Spleen (tissue), 11 donors: ENCODE data around the gene PTPRN. TPM values are rescaled to one million over a fixed set of nuclear protein-coding genes. Genes with fewer than 3 reads are reported as not detected.

Experiments used
- DNase-seq: peaks from one replicate; pipeline ENCODE4 v3.0.0-alpha.2; 2020
- H3K27ac ChIP-seq, 8 donors: fragments of 200-600 bp; sonication (generic) in 7 of 8; 1 replicate in 4 of 8; 2 replicates in 4 of 8; pipeline versions ENCODE4 v1.5.0 to v1.8.0; 2016 to 2021; ENCODE audit warnings: inconsistent platforms in 4 of 8, mild to moderate bottlenecking in 4 of 8, moderate library complexity in 1 of 8
- H3K27me3 ChIP-seq, 7 donors: fragments of 200-600 bp; sonication (generic) in 6 of 7; replicated peaks in 1 of 7; 1 replicate in 4 of 7; 2 replicates in 3 of 7; pipeline versions ENCODE4 v1.5.0 to v1.8.0; 2016 to 2021; ENCODE audit warnings: inconsistent platforms in 3 of 7, mild to moderate bottlenecking in 1 of 7
- H3K36me3 ChIP-seq, 6 donors: fragments of 200-600 bp; sonication (generic) in 5 of 6; 1 replicate in 4 of 6; 2 replicates in 2 of 6; pipeline versions ENCODE4 v1.5.0 to v1.8.0; 2016 to 2021; ENCODE audit warnings: inconsistent platforms in 2 of 6
- H3K4me1 ChIP-seq, 6 donors: fragments of 200-600 bp; sonication (generic) in 5 of 6; 1 replicate in 3 of 6; 2 replicates in 3 of 6; pipeline versions ENCODE4 v1.5.0 to v1.8.0; 2016 to 2021; ENCODE audit warnings: inconsistent platforms in 3 of 6
- H3K4me3 ChIP-seq, 8 donors: fragments of 200-600 bp; sonication (generic) in 7 of 8; 1 replicate in 4 of 8; 2 replicates in 4 of 8; pipeline versions ENCODE4 v1.5.0 to v1.8.0; 2016 to 2021; ENCODE audit warnings: inconsistent platforms in 4 of 8, mild to moderate bottlenecking in 4 of 8, moderate library complexity in 2 of 8
- H3K9me3 ChIP-seq, 8 donors: fragments of 200-600 bp; sonication (generic) in 7 of 8; 1 replicate in 4 of 8; 2 replicates in 4 of 8; pipeline versions ENCODE4 v1.5.0 to v1.8.0; 2016 to 2021; ENCODE audit warnings: inconsistent platforms in 4 of 8
- POLR2A ChIP-seq, 3 donors: fragments of 450-650 bp; IDR thresholded peaks; one replicate each; pipeline ENCODE4 v1.5.1; 2017; ENCODE audit warnings: antibody characterized with exemption in 3 of 3, mild to moderate bottlenecking in 1 of 3
- POLR2AphosphoS5 ChIP-seq, 3 donors: sonication (generic); formaldehyde crosslinking; IDR thresholded peaks; one replicate each; pipeline ENCODE4 v1.5.1; 2017; ENCODE audit warnings: antibody characterized with exemption in 3 of 3
- WGBS, 5 donors: extraction: QIAGEN DNeasy Blood & Tissue Kit in 3 of 5; methylation state at CpG; one replicate each; pipeline versions ENCODE4 v1.1.5 to v1.1.7; 2013 to 2018; 5-methylcytosine and 5-hydroxymethylcytosine counted together
- intact Hi-C: fragments of 100-400 bp; cut with DNase I; formaldehyde crosslinking; loops from one replicate; pipeline ENCODE4 v1.15.0; 2023; ENCODE audit warnings: low total_unique reads
- polyA plus RNA-seq, 3 donors: library from polyadenylated mRNA; stranded (reverse); fragments of 200-250 nt; gene quantifications; one replicate each; pipeline ENCODE4 v1.2.1, GENCODE V29; 2013
- total RNA-seq, 7 donors: library from RNA; depleted of rRNA in 3 of 7; stranded (reverse); fragments of >200 nt in 3 of 7; fragmentation: NEBNext Ultra II Directional in 4 of 7; extraction: Animal tissue kit (Norgen Biotek cat#: 25700) in 4 of 7; gene quantifications; one replicate each; pipeline versions ENCODE4 v1.1.0 to v1.2.1, GENCODE V29; 2016 to 2021
- TF ChIP-seq, protein P1 (sequence below), 11 experiments: fragments of 200-600 bp in 7 of 11; fragments of 450-650 bp in 4 of 11; sonication (generic) in 4 of 11; IDR thresholded peaks in 8 of 11; conservative IDR thresholded peaks in 3 of 11; 1 replicate in 7 of 11; 2 replicates in 4 of 11; pipeline versions ENCODE4 v1.4.0 to v1.8.0; 2016 to 2021; ENCODE audit warnings: antibody characterized with exemption in 11 of 11, inconsistent platforms in 4 of 11, mild to moderate bottlenecking in 1 of 11
- donor health status: healthy with polysubstance abuse.
- donor health status: DM: no; HTN: no; CAD: no; lungs with moderate emphysema.
- donor health status: DM: no; HTN: no; CAD: no.
- donor health status: Bipolar disorder and iron deficiency.
- donor health status: healthy.
- donor health status: DM: no; HTN: no; CAD: no.
- donor health status: DM: yes; HTN: yes; CAD: no.

Gene PTPRN
- total and polyA plus RNA-seq, 10 donors, result 0.06 to 0.12 TPM; not detected in 8

DNA sequence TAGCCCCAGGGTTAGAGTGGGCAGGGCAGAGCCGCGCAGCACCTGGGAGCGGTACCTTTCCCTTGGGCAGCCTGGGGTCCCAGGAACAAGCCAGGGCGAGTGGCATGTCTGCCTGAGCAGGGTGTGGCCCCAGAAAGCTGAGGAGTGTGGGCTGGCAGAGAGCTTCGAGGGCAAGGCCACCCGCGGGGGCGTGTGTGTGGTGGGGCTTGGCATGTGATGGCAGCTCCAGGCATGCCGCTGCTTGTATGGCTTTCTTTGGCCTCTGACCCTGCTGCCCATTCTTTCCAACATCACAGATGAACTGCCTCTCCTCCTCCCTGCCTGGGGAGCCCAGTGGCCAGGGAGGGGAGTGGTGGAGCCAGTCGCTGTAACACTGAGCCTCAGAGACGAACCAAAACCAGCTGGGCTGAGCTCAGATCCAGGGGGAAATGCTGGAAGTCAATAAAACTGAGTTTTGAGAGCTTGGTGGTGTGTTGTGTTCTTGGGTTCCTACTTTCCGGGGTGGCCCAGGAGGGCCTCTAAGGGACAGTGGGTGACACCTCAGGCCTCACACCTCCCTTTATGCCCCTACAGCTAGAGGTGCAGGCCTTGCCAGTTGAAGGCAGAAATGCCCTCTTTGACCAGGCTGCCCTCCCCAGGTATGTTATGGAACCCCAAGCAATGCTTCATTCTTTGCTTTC, 22.6 kb downstream of the PTPRN start:
- peak; percentile 74 for DNase-seq
- TF ChIP-seq, protein P1, sequence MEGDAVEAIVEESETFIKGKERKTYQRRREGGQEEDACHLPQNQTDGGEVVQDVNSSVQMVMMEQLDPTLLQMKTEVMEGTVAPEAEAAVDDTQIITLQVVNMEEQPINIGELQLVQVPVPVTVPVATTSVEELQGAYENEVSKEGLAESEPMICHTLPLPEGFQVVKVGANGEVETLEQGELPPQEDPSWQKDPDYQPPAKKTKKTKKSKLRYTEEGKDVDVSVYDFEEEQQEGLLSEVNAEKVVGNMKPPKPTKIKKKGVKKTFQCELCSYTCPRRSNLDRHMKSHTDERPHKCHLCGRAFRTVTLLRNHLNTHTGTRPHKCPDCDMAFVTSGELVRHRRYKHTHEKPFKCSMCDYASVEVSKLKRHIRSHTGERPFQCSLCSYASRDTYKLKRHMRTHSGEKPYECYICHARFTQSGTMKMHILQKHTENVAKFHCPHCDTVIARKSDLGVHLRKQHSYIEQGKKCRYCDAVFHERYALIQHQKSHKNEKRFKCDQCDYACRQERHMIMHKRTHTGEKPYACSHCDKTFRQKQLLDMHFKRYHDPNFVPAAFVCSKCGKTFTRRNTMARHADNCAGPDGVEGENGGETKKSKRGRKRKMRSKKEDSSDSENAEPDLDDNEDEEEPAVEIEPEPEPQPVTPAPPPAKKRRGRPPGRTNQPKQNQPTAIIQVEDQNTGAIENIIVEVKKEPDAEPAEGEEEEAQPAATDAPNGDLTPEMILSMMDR (IDR thresholded peaks at IDR 0.05 in 8 of 11, conservative IDR thresholded peaks at IDR 0.05 in 3 of 11), result no peak
- TF ChIP-seq POLR2A (IDR thresholded peaks at IDR 0.05) (no peak), POLR2AphosphoS5 (IDR thresholded peaks at IDR 0.05) (peak in 2 of 3 donors; percentile 33 to 47)
- 75 to 87% (median 81%) methylated on average over 8 to 12 of the region's 12 CpGs for WGBS, 5 donors
- intact Hi-C loops, result no loop called here
- Histone ChIP-seq H3K9me3 (no peaks in the 10 kb centered on the region), H3K27ac (peak overlapping the region in 2 of 8 donors; percentile 29 to 45), H3K27me3 (no peaks in the 10 kb centered on the region), H3K4me3 (no peak overlapping the region), H3K36me3 (peaks cover 0 to 54% (median 44%) of the 10 kb centered on the region in 6 donors), H3K4me1 (peaks cover 0 to 46% (median 18%) of the 10 kb centered on the region in 6 donors)

DNA sequence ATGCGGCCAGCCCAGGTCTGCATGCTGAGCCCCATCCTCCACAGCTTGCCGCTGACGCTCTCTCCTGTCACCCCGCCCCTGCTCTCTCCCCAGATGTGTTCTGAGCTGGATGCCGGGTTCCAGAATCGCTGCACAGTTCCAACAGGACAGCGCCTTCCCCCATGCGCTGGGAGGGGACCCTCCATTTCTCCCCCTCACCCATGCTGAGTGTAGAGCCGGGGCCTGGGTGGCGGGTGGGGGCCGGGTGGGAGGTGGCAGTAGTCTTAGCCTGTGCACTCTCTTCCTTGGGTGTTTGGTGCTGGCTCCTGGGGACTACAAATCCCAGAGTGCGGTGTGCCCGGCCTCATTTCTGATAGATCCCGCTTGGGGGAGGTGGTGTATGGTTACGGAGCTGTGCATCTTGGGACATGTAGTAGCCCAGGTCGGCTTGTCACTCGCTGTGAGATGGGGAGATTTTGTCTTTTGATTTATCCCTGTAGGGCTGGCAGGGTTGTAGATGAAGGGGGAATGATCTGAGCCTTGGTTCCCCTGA, 23.2 kb downstream of the PTPRN start:
- TF ChIP-seq POLR2AphosphoS5 (IDR thresholded peaks at IDR 0.05), result no peak
- TF ChIP-seq, protein P1 (IDR thresholded peaks at IDR 0.05 in 8 of 11, conservative IDR thresholded peaks at IDR 0.05 in 3 of 11), result no peak
- TF ChIP-seq POLR2A (IDR thresholded peaks at IDR 0.05), result no peak
- H3K4me3 ChIP-seq, result no peak overlapping the region
- WGBS, 5 donors, result 79 to 94% (median 89%) methylated on average over 14 to 17 of the region's 17 CpGs
- peak overlapping the region in 2 of 8 donors; percentile 29 to 58 for H3K27ac ChIP-seq
- no peaks in the 10 kb centered on the region for H3K9me3 ChIP-seq
- no peak for DNase-seq
- no peaks in the 10 kb centered on the region for H3K27me3 ChIP-seq
- peaks cover 0 to 60% (median 47%) of the 10 kb centered on the region in 6 donors for H3K36me3 ChIP-seq
- peaks cover 0 to 53% (median 21%) of the 10 kb centered on the region in 6 donors for H3K4me1 ChIP-seq
- intact Hi-C loops, result no loop called here

DNA sequence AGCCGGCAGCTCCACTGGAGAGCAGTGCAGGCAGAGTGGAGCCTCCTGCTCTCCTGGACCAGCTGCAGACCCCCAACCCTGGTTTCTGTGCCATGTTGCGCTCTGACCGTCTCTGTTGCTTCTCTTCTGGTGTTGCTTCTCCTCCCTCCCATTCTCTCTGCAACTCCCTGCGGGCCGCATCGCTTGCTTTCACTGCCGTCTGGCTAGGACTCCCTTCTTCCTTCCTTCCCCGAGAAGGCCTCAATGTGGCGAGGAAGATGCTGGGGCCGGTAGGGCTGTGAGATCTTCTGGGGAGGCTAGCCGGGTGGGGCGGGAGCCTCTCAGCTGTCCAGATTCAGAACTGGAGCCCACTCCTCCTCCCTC, 23.8 kb downstream of the PTPRN start:
- Histone ChIP-seq H3K9me3 (no peaks in the 10 kb centered on the region), H3K4me3 (no peak overlapping the region), H3K36me3 (peaks cover 0 to 66% (median 49%) of the 10 kb centered on the region in 6 donors), H3K27ac (peak overlapping the region in 1 of 8 donors; percentile 58), H3K27me3 (no peaks in the 10 kb centered on the region), H3K4me1 (peaks cover 5 to 59% (median 27%) of the 10 kb centered on the region in 6 donors)
- TF ChIP-seq POLR2A (IDR thresholded peaks at IDR 0.05) (no peak), POLR2AphosphoS5 (IDR thresholded peaks at IDR 0.05) (no peak)
- TF ChIP-seq, protein P1 (IDR thresholded peaks at IDR 0.05 in 8 of 11, conservative IDR thresholded peaks at IDR 0.05 in 3 of 11), result no peak
- intact Hi-C loops, result no loop called here
- WGBS, 5 donors, result 89 to 95% (median 93%) methylated on average over 11 to 12 of the region's 12 CpGs
- DNase-seq, result no peak
